Naive thymus-derived CD8-positive, alpha-beta T cell (primary cell): ENCODE measurements around the gene FZD1. TPM values are rescaled to one million over a fixed set of nuclear protein-coding genes. Genes with fewer than 3 reads are reported as not detected.
"Not testable (repeated sequence)": the region's sequence is repeated elsewhere in the genome, so short reads cannot be mapped to it uniquely, and the experiment has no call there.

Experiments used
- ATAC-seq, 2 donors: fragments of 150-1000 bp; cut with Tn5 transposase in 1 of 2; sonication (Bioruptor Pico), chemical (Tn5 transposase) in 1 of 2; 1 replicate in 1 of 2; 2 replicates in 1 of 2; pipeline ENCODE4 v1.10.0; 2021; ENCODE audit warnings: mild to moderate bottlenecking in 2 of 2, moderate library complexity in 2 of 2
- POLR2A ChIA-PET: fragments of 350-600 bp; sonication (Branson Sonifier 250); formaldehyde crosslinking; loops from one replicate; lab custom pipeline; 2021; ENCODE audit warnings: antibody characterized with exemption; lab: Charles Lee
- DNase-seq, 10 donors: peaks; one replicate each; pipeline versions ENCODE4 v3.0.0 to v3.0.0-alpha.2; 2020 to 2022
- H3K27ac Mint-ChIP-seq, 10 donors: one replicate each; pipeline ENCODE4 v1.8.0; 2020 to 2022; ENCODE audit warnings: mild to moderate bottlenecking in 10 of 10, mixed read lengths in 10 of 10, moderate library complexity in 4 of 10, inconsistent platforms in 1 of 10
- H3K27me3 Mint-ChIP-seq, 5 donors: one replicate each; pipeline ENCODE4 v1.8.0; 2021 to 2022; ENCODE audit warnings: mixed read lengths in 5 of 5
- H3K36me3 Mint-ChIP-seq, 3 donors: one replicate each; pipeline ENCODE4 v1.8.0; 2020 to 2022; ENCODE audit warnings: mixed read lengths in 3 of 3, mild to moderate bottlenecking in 2 of 3, inconsistent platforms in 1 of 3
- H3K4me1 Mint-ChIP-seq, 4 donors: one replicate each; pipeline ENCODE4 v1.8.0; 2021 to 2022; ENCODE audit warnings: mixed read lengths in 4 of 4
- H3K4me3 Mint-ChIP-seq, 10 donors: one replicate each; pipeline ENCODE4 v1.8.0; 2020 to 2022; ENCODE audit warnings: mild to moderate bottlenecking in 10 of 10, mixed read lengths in 10 of 10, moderate library complexity in 6 of 10, inconsistent platforms in 1 of 10
- H3K9me3 Mint-ChIP-seq, 9 donors: one replicate each; pipeline ENCODE4 v1.8.0; 2020 to 2022; ENCODE audit warnings: mixed read lengths in 9 of 9, mild to moderate bottlenecking in 3 of 9, inconsistent platforms in 1 of 9, moderate library complexity in 1 of 9
- polyA plus RNA-seq, 3 donors: library from polyadenylated mRNA; unstranded; fragments of 300-500 nt; fragmentation: Illumina TruSeq; gene quantifications; one replicate each; pipeline ENCODE4 v1.2.3, GENCODE V29; 2021
- total RNA-seq, 8 experiments: library from RNA in 2 of 8; stranded (reverse) in 2 of 8; gene quantifications; one replicate each; pipeline ENCODE4 v1.2.3 and lab custom pipeline; 2021 to 2026

The FZD1 gene
- total and polyA plus RNA-seq, 5 experiments from 2014 or later: 0.07 TPM; not detected in 4

DNA sequence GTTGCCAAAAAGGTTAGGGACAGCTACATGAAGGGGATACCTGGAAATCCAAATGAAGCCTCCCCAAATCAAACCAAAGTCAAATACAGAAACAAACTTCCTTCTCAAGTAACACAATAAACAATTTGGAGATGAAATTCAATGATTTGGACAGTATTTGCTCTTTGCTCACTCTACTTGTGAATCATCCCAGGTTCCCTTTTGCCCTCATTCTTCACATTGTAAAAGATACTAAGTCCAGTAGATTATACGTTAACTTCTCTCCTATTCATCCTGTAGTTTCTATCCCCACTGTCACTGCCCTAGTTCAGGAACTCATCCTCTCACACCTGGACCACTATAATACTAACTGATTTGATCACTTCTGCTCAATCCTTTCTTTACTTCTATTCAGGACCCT is 28.3 kb downstream of the FZD1 start:
- H3K27ac Mint-ChIP-seq: no peak overlapping the region
- POLR2A ChIA-PET: no interaction called here
- no peaks in the 10 kb centered on the region for H3K4me1 Mint-ChIP-seq
- no peaks in the 10 kb centered on the region for H3K9me3 Mint-ChIP-seq
- H3K36me3 Mint-ChIP-seq: no peaks in the 10 kb centered on the region
- H3K27me3 Mint-ChIP-seq: peaks cover 0 to 16% (median 8%) of the 10 kb centered on the region in 5 donors
- ATAC-seq (no peak), DNase-seq (no peak)
- H3K4me3 Mint-ChIP-seq: no peak overlapping the region

DNA sequence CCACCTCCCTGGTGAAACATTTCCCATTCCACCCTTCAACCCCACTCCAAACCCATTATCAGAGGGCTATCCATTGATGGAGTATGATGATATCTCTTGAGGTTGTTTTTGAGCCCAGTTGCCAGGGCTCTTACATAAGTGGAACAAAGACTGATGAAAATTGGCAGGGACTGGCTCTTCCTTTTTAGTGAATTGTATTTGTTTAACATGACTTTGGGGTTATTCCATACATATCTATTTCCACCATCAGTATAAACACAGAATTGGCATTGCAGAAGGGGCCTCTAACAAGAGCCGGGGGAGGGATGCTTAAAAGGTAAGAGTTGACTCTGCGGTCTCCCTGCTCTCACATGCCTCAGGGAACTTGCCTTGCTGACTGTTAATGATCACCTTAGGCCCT is 28.9 kb downstream of the FZD1 start:
- POLR2A ChIA-PET: no interaction called here
- Mint-ChIP-seq H3K4me1 (no peaks in the 10 kb centered on the region), H3K9me3 (no peaks in the 10 kb centered on the region), H3K36me3 (no peaks in the 10 kb centered on the region), H3K27ac (no peak overlapping the region), H3K4me3 (no peak overlapping the region), H3K27me3 (peaks cover 0 to 16% (median 9%) of the 10 kb centered on the region in 5 donors)
- ATAC-seq (no peak), DNase-seq (no peak)

DNA sequence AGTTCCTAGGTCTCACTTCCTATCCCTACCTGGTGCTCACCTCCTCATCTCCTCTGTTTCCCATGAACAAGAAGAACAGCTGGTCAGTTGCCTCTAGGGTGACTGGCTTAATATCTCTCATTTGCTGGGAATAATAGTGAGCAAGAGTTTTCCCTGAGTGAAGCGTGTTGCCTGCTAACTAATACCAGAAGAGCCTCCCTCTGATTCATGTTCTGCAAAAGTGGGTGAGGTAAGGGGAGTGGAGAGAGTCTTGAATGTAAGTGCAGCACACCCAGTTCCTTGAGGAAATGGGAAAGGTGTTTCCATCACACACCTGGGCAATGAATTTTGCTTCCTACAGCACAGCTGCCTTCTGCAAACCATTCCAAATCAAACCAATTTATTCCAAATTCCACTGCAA is 29.6 kb downstream of the FZD1 start:
- no peaks in the 10 kb centered on the region for H3K36me3 Mint-ChIP-seq
- no peak for DNase-seq
- H3K4me1 Mint-ChIP-seq: no peaks in the 10 kb centered on the region
- H3K27ac Mint-ChIP-seq: no peak overlapping the region
- POLR2A ChIA-PET: no interaction called here
- H3K9me3 Mint-ChIP-seq: no peaks in the 10 kb centered on the region
- H3K4me3 Mint-ChIP-seq: no peak overlapping the region
- ATAC-seq: no peak
- H3K27me3 Mint-ChIP-seq: peaks cover 0 to 13% (median 9%) of the 10 kb centered on the region in 5 donors

DNA sequence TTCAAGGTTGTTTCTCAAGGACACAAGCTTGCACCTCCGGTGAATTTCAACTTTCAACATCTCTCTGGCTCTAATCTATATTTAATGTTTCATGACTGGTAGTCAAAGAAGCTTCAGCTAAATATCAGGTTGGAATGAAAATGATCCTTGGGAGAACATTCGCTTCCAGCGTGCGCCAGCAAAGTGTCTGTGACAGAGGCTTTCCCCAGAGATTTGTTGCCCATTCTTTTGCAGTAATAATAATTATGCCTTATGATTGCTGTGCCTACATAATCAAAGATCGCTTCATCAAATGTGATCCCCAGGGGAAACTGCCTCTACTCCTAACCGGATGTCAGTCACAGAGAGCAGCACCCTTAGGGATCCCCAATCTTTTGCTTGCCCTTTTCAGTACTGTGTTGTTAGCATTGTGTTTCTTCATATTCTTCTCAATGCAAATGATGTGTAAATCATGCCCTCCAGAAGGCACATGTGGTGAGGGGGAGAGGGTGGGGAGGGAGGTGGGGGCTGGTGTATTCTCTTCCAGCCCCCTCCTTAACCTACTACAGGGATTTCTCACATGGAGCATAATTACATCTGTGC is 30.5 kb downstream of the FZD1 start:
- Mint-ChIP-seq H3K27me3 (peaks cover 0 to 13% (median 9%) of the 10 kb centered on the region in 5 donors), H3K4me3 (no peak overlapping the region), H3K27ac (no peak overlapping the region), H3K4me1 (no peaks in the 10 kb centered on the region), H3K9me3 (no peaks in the 10 kb centered on the region), H3K36me3 (no peaks in the 10 kb centered on the region)
- POLR2A ChIA-PET: no interaction called here
- DNase-seq: no peak
- ATAC-seq: no peak

DNA sequence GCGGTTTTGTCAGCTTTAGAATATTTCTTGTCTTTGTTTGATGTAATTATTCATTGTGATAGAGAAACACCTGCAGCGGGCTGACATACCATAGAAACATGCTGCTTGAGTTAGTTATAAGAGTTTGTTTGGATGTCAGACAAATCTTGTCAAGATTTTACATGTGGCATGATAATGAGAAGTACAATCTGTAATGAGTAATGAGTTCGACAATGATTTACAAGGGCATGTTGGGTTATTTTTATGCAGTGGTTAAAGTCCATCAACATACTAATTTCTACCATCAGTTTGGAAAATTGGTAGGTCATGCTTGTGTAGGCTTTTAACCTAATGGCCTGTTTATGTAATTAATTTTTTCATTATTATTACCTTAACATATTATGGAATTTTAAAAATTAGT is 31.3 kb downstream of the FZD1 start:
- H3K36me3 Mint-ChIP-seq: no peaks in the 10 kb centered on the region
- no peak for ATAC-seq
- no peaks in the 10 kb centered on the region for H3K4me1 Mint-ChIP-seq

DNA sequence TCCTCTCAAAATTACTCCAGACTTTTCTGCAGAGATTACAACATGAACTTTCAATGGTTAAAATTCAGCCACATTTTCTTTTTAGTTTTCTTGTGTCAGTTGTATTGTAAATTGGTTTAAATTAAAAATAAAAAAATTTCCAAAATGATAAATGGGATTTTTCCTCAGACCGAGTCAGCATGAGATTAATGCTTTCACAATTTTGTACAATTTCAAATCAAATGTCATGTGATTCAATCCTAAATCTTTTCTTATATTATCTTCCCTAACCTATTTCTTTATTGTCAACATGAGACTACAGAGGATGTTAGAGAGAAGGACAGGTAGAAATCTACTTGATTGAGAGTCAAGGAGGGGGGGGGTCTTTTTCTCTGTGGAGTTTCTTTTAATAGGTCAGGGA is 33.7 kb downstream of the FZD1 start:
- Mint-ChIP-seq H3K4me3 (no peak overlapping the region), H3K9me3 (no peaks in the 10 kb centered on the region)

More for the DNA sequence above, 31.3 kb downstream of the FZD1 start:
- POLR2A ChIA-PET: no interaction called here
- Mint-ChIP-seq H3K27ac (no peak overlapping the region), H3K9me3 (no peaks in the 10 kb centered on the region), H3K4me3 (no peak overlapping the region), H3K27me3 (peaks cover 0 to 13% (median 9%) of the 10 kb centered on the region in 5 donors)
- DNase-seq: no peak

DNA sequence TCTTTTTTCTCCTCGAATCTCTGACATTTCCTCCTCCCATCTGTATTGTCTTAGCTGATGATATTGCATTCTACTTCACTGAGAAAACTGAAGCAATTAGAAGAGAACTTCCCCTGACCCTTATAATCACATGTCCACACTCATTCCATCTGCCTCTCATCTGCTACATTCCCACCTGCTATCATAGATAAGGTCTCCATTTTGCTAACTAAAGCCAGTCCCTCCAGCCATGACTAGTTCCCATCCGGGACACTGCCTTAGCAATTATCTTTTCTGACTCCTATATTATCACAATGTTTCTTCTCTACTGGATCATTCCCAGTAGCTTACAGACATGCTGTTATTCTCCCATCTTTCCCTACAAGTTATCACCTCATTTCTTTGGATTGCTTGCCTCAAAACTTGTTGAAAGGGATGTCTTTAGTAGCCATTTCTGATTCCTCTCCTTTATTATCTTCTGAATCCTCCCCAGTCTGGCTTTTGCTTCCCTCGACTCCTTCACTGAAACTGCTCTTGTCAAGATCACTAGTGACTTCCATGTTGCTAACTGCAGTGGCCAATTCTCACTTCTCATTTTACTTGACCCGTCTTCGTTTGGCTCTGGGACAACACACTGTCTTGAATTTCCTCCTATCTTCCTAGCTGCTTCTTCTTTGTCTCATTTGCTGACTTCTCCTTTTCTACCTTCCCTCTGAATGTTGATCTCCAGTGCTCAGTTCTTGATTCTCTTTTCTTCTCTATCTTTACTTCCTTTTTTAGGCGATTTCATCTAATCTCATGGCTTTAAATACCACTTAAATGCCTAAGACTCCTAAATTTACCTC is 35.9 kb downstream of the FZD1 start:
- Mint-ChIP-seq H3K27me3 (peaks cover 0 to 3% (median 0%) of the 10 kb centered on the region in 5 donors), H3K4me3 (no peak overlapping the region), H3K9me3 (no peaks in the 10 kb centered on the region), H3K4me1 (no peaks in the 10 kb centered on the region), H3K36me3 (no peaks in the 10 kb centered on the region), H3K27ac (no peak overlapping the region)
- DNase-seq (no peak), ATAC-seq (no peak)
- POLR2A ChIA-PET: no interaction called here

More for the DNA sequence above, 33.7 kb downstream of the FZD1 start:
- no peaks in the 10 kb centered on the region for H3K36me3 Mint-ChIP-seq
- POLR2A ChIA-PET: no interaction called here
- no peak overlapping the region for H3K27ac Mint-ChIP-seq
- H3K27me3 Mint-ChIP-seq: peaks cover 0 to 9% (median 5%) of the 10 kb centered on the region in 5 donors
- H3K4me1 Mint-ChIP-seq: no peaks in the 10 kb centered on the region
- DNase-seq (no peak), ATAC-seq (no peak)

DNA sequence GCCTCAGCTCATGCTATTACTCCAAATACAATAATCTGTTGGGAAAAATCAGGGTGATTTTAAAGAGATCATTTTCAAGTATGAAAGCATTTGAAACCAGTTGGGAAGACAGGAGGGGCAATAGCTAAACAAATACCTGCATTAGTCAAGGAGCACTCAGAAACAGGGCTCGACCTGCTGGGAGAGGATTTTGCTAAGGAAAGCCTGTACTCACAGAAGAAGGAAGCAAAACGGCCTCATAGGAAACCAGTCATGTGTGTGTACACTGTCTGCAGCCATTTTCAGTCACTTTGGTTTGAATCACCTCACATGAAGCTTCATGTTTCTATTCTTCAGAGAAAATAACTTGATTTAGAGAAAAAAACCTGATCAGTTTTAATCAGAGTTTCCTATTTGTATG is 38.6 kb downstream of the FZD1 start:
- POLR2A ChIA-PET: no interaction called here
- Mint-ChIP-seq H3K27me3 (peaks cover 0 to 4% (median 0%) of the 10 kb centered on the region in 5 donors), H3K9me3 (no peaks in the 10 kb centered on the region), H3K4me1 (no peaks in the 10 kb centered on the region), H3K4me3 (no peak overlapping the region), H3K36me3 (no peaks in the 10 kb centered on the region), H3K27ac (no peak overlapping the region)
- DNase-seq (no peak), ATAC-seq (no peak)

DNA sequence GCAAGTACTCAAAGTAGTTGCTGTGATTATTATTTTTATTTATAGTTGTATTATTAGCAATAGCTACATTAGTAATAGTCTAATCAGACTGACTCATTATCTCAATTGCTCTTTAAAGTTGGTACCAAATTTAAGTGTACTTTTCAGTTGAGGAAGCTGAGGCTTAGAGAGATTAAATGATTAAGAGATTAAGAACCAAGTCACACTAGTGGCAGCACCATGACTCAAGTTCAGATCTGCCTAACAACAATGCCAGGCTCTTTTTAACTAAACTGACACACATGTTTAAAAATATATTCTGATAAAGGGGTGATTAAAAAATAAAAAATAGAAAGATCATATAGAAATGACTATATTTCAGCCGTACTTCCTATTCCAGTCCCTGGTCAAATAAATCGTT is 42.0 kb downstream of the FZD1 start:
- peaks cover 0 to 1% (median 0%) of the 10 kb centered on the region in 4 donors for H3K4me1 Mint-ChIP-seq
- POLR2A ChIA-PET: no interaction called here
- DNase-seq (no peak), ATAC-seq (no peak)
- no peaks in the 10 kb centered on the region for H3K36me3 Mint-ChIP-seq
- no peaks in the 10 kb centered on the region for H3K9me3 Mint-ChIP-seq
- no peak overlapping the region for H3K4me3 Mint-ChIP-seq
- H3K27me3 Mint-ChIP-seq: peaks cover 0 to 7% (median 0%) of the 10 kb centered on the region in 5 donors
- H3K27ac Mint-ChIP-seq: no peak overlapping the region

DNA sequence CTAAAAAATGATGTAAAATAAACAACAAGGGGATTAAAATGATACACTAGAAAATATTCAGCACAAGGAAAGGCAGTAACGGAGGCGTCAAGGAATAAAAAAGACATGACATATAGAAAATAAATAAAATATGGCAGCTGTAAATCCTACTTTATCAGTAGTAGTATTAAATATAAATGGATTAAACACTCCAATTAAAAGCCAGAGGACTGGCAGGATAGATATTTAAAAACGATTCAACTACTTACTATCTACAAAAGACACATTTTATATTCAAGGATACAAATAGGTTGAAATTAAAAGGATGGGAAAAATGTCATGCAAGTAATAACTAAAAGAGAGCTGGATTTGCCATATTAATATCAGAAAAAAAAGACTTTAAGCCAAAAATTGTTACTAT is 43.2 kb downstream of the FZD1 start:
- no peak overlapping the region for H3K4me3 Mint-ChIP-seq
- ATAC-seq (no peak), DNase-seq (no peak)
- peaks cover 0 to 1% (median 0%) of the 10 kb centered on the region in 4 donors for H3K4me1 Mint-ChIP-seq
- no peak overlapping the region for H3K27ac Mint-ChIP-seq
- H3K36me3 Mint-ChIP-seq: no peaks in the 10 kb centered on the region
- POLR2A ChIA-PET: no interaction called here
- peaks cover 0 to 7% (median 0%) of the 10 kb centered on the region in 5 donors for H3K27me3 Mint-ChIP-seq
- H3K9me3 Mint-ChIP-seq: no peaks in the 10 kb centered on the region

DNA sequence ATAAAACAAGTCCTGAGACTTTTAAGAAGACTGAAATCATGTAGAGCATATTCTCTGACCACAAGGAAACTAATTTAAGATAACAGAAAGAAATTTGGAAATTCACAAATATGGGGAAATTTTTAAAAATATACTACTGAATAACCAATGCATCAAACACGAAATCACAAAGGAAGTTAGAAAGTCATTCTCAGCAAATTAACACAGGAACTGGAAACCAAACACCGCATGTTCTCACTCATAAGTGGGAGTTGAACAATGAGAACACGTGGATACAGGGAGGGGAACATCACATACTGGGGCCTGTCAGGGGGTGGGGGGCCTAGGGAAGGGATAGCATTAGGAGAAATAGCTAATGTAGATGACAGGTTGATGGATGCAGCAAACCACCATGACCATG is 44.0 kb downstream of the FZD1 start:
- H3K27me3 Mint-ChIP-seq, ATAC-seq, H3K27ac Mint-ChIP-seq, H3K9me3 Mint-ChIP-seq, H3K4me1 Mint-ChIP-seq, DNase-seq, H3K36me3 Mint-ChIP-seq, POLR2A ChIA-PET, H3K4me3 Mint-ChIP-seq: not testable (repeated sequence)

DNA sequence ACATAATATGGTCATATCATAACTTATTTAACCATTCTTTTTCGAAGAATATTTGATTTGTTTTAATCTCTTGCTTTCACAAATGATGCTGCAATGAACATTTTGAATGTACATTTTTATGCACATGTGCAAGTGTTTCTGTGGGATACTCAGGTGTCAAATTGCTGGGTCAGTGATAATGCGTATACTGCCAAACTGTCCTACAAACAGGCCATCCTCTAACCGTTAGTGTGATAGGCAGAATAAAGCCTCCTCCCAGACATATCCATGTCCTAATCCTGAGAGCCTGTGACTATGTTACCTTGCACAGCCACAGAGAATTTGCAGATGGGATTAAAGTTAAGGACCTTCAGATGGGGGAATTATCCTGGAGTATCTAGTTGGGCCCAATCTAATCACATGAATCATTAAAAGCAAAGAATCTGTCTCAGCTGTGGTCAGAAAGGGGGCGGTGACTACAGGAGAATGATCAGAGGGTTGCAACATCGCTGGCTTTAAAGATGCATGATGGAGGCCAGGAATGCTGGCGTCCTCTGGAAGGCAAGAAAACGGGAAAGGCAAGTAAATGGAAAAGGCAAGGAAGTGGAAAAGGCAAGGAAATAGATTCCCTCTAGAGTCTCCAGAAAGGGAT is 46.7 kb downstream of the FZD1 start:
- no peak for ATAC-seq
- Mint-ChIP-seq H3K4me1 (peaks cover 0 to 1% (median 0%) of the 10 kb centered on the region in 4 donors), H3K27ac (peak overlapping the region in 1 of 10 donors; percentile 39), H3K27me3 (peaks cover 0 to 8% (median 0%) of the 10 kb centered on the region in 5 donors), H3K9me3 (no peaks in the 10 kb centered on the region), H3K36me3 (no peaks in the 10 kb centered on the region), H3K4me3 (no peak overlapping the region)
- POLR2A ChIA-PET: no interaction called here
- no peak for DNase-seq

DNA sequence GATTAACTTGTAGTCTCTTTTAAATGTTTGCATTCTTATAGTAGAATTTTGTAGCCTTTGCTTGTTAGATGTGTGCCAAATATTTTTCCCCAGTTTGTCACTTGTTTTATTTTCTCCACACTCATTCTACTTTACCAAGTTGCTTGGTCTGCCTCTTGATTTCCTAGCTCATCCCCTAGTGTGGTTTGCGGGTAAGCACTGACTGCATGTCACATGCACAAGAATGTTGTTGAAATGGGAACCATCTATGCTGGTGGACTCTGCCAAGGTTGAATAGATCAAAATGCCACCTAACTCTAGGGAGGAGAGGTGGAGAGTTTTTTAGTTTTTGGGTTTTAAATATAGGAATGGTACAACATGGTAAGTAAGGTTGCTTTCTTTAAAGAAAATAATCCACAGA is 47.6 kb downstream of the FZD1 start:
- H3K27ac Mint-ChIP-seq: no peak overlapping the region
- H3K4me3 Mint-ChIP-seq: no peak overlapping the region
- H3K4me1 Mint-ChIP-seq: peaks cover 0 to 1% (median 0%) of the 10 kb centered on the region in 4 donors
- POLR2A ChIA-PET: no interaction called here
- H3K36me3 Mint-ChIP-seq: no peaks in the 10 kb centered on the region
- no peaks in the 10 kb centered on the region for H3K9me3 Mint-ChIP-seq
- peaks cover 0 to 12% (median 0%) of the 10 kb centered on the region in 5 donors for H3K27me3 Mint-ChIP-seq
- no peak for ATAC-seq
- no peak for DNase-seq
